Pancreas (tissue), 10 donors: ENCODE data around the gene RRP8. TPM values are rescaled to one million over a fixed set of nuclear protein-coding genes. Genes with fewer than 3 reads are reported as not detected.

Source experiments
- ATAC-seq, 4 donors: fragments of 200-7000 bp; cut with Tn5 transposase; one replicate each; pipeline versions ENCODE4 v1.8.0 to v1.9.1; 2020; ENCODE audit warnings: mild to moderate bottlenecking in 4 of 4, moderate library complexity in 4 of 4
- DNase-seq, 6 donors: peaks; one replicate each; pipeline ENCODE4 v3.0.0-alpha.2; 2020
- FAIRE-seq: peaks from 2 replicates; lab custom pipeline; 2012; peaks lifted over from hg19 to GRCh38; lab: Jason Lieb, UNC
- H3K27ac ChIP-seq, 4 donors: fragments of 200-600 bp; sonication (generic); 1 replicate in 3 of 4; 2 replicates in 1 of 4; pipeline versions ENCODE4 v1.5.0 to v1.8.0; 2020
- H3K27me3 ChIP-seq, 4 donors: fragments of 200-600 bp; one replicate each; pipeline ENCODE4 v1.8.0; 2021
- H3K36me3 ChIP-seq, 3 donors: fragments of 200-600 bp; sonication (generic) in 1 of 3; one replicate each; pipeline versions ENCODE4 v1.5.0 to v1.8.0; 2020 to 2021
- H3K4me1 ChIP-seq, 3 donors: fragments of 200-600 bp; one replicate each; pipeline ENCODE4 v1.8.0; 2021
- H3K4me3 ChIP-seq, 4 donors: fragments of 200-600 bp; sonication (generic) in 2 of 4; one replicate each; pipeline versions ENCODE4 v1.5.0 to v1.8.0; 2020 to 2021
- H3K9me3 ChIP-seq, 4 donors: fragments of 200-600 bp; one replicate each; pipeline ENCODE4 v1.8.0; 2021
- CTCF ChIP-seq, 4 donors: fragments of 200-600 bp; sonication (generic) in 3 of 4; IDR thresholded peaks; one replicate each; pipeline versions ENCODE4 v1.5.0 to v1.8.0; 2021; ENCODE audit warnings: antibody characterized with exemption in 4 of 4
- WGBS, 2 donors: extraction: QIAGEN DNeasy Blood & Tissue Kit; methylation state at CpG; one replicate each; pipeline ENCODE4 v1.1.7; 2013; 5-methylcytosine and 5-hydroxymethylcytosine counted together
- intact Hi-C, 3 donors: fragments of 100-400 bp; cut with DNase I; formaldehyde crosslinking; loops; one replicate each; pipeline versions ENCODE4 v1.11.1 to v1.14.2; 2022
- polyA plus RNA-seq, 2 donors: library from polyadenylated mRNA; stranded (reverse); fragments of 200-250 nt; gene quantifications; one replicate each; pipeline ENCODE4 v1.2.3, GENCODE V29; 2013
- total RNA-seq, 6 donors: library from RNA; stranded (reverse); fragmentation: NEBNext Ultra II Directional in 4 of 6; extraction: Animal tissue kit (Norgen Biotek cat#: 25700) in 4 of 6; gene quantifications; one replicate each; pipeline versions ENCODE4 v1.2.1 to v1.2.4, GENCODE V29; 2021 to 2023
- donor health status: healthy with polysubstance abuse.
- donor health status: DM: no; HTN: no; CAD: no; lungs with moderate emphysema.
- donor health status: DM: no; HTN: no; CAD: no.
- donor health status: control.
- donor health status: control.
- donor health status: Bipolar disorder and iron deficiency.
- donor health status: DM: yes; HTN: yes; CAD: no.
- donor health status: DM: no; HTN: no; CAD: no.
- donor health status: DM: no; HTN: no; CAD: no.
- donor health status: DM: yes; HTN: yes; CAD: no.

Gene RRP8
- total and polyA plus RNA-seq, 8 donors: 6.3 to 25.0 (median 10.2) TPM

GRCh38 chr11:6569706-6570105, 33.7 kb downstream of the RRP8 start:
- TF ChIP-seq CTCF (IDR thresholded peaks at IDR 0.05): no peak
- 79 to 97% methylated on average over 5 of the region's 5 CpGs for WGBS, 2 donors
- no peak overlapping the region for H3K4me3 ChIP-seq
- H3K27me3 ChIP-seq: no peaks in the 10 kb centered on the region
- intact Hi-C loops: no loop called here
- FAIRE-seq: no peak
- no peak overlapping the region for H3K27ac ChIP-seq
- DNase-seq: no peak
- no peaks in the 10 kb centered on the region for H3K36me3 ChIP-seq
- no peak for ATAC-seq
- H3K9me3 ChIP-seq: no peaks in the 10 kb centered on the region
- peaks cover 0 to 4% (median 0%) of the 10 kb centered on the region in 3 donors for H3K4me1 ChIP-seq

GRCh38 chr11:6568191-6568918, 35.1 kb downstream of the RRP8 start:
- no peak for TF ChIP-seq CTCF (IDR thresholded peaks at IDR 0.05)
- Histone ChIP-seq H3K9me3 (no peaks in the 10 kb centered on the region), H3K4me3 (no peak overlapping the region), H3K27ac (no peak overlapping the region), H3K4me1 (peaks cover 0 to 4% (median 0%) of the 10 kb centered on the region in 3 donors), H3K36me3 (no peaks in the 10 kb centered on the region), H3K27me3 (no peaks in the 10 kb centered on the region)
- DNase-seq: peak in 5 of 6 donors; percentile 73 to 90 (median 79)
- ATAC-seq: peak; percentile 79 to 88 (median 87)
- intact Hi-C loops: no loop called here
- no peak for FAIRE-seq
- WGBS, 2 donors: 30 to 34% methylated on average over 4 of the region's 4 CpGs

GRCh38 chr11:6567371-6567745, 36.1 kb downstream of the RRP8 start:
- ATAC-seq: no peak
- no peak for TF ChIP-seq CTCF (IDR thresholded peaks at IDR 0.05)
- Histone ChIP-seq H3K27me3 (no peaks in the 10 kb centered on the region), H3K36me3 (no peaks in the 10 kb centered on the region), H3K9me3 (no peaks in the 10 kb centered on the region), H3K4me1 (peaks cover 0 to 4% (median 0%) of the 10 kb centered on the region in 3 donors), H3K27ac (no peak overlapping the region), H3K4me3 (no peak overlapping the region)
- intact Hi-C loops: no loop called here
- DNase-seq: no peak
- 90 to 94% methylated on average over 7 of the region's 7 CpGs for WGBS, 2 donors
- no peak for FAIRE-seq

DNA sequence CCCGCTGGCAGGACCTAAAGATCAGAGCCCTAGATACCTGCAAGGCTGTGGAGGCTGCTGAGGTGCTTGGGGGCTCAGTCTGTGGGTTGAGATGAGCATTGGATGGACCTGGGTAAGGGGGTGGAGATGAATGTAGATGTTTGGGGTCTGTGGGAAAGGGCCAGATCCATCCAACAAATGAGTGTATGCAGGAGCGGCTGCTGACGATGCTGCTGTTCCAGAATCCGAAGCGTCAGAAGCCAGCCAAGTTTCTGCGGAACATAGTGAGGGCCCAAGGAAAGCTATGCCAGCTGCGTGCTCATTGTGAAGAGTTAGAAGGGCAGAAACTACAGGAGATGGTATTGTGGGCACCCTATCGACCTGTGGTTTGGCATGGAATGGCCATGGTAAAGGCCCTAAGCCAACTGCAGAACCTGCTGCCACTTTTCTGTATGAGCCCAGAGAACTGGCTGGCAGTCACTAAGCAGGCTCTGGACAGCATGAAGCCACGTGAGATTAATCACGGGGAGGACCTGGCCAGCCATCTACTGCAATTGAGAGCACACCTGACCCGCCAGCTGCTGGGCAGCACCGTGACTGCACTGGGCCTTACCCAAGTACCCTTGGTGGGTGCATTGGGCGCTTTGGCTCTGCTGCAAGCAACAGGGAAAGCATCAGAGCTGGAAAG, 36.6 kb downstream of the RRP8 start:
- Histone ChIP-seq H3K36me3 (no peaks in the 10 kb centered on the region), H3K27ac (no peak overlapping the region), H3K4me3 (no peak overlapping the region), H3K9me3 (no peaks in the 10 kb centered on the region), H3K27me3 (no peaks in the 10 kb centered on the region), H3K4me1 (peaks cover 0 to 4% (median 0%) of the 10 kb centered on the region in 3 donors)
- 83% methylated on average over 13 of the region's 13 CpGs for WGBS, 2 donors
- DNase-seq (no peak), ATAC-seq (peak in 1 of 4 donors; percentile 47), FAIRE-seq (no peak)
- no peak for TF ChIP-seq CTCF (IDR thresholded peaks at IDR 0.05)
- intact Hi-C loops: no loop called here
